Stimulated activated CD8-positive, alpha-beta memory T cell treated with anti-CD3 and anti-CD28 coated beads, Interleukin-15, amount 100 ng/mL, for 1 hour (primary cell): Measurements from ENCODE around the gene KLK7.
A peak's percentile ranks its signal among the peaks of the same experiment; 100 is the strongest.

Source experiments
- DNase-seq: peaks from one replicate; pipeline ENCODE4 v3.0.0-alpha.2; 2020; ENCODE audit warnings: low read depth

Gene KLK7

DNA sequence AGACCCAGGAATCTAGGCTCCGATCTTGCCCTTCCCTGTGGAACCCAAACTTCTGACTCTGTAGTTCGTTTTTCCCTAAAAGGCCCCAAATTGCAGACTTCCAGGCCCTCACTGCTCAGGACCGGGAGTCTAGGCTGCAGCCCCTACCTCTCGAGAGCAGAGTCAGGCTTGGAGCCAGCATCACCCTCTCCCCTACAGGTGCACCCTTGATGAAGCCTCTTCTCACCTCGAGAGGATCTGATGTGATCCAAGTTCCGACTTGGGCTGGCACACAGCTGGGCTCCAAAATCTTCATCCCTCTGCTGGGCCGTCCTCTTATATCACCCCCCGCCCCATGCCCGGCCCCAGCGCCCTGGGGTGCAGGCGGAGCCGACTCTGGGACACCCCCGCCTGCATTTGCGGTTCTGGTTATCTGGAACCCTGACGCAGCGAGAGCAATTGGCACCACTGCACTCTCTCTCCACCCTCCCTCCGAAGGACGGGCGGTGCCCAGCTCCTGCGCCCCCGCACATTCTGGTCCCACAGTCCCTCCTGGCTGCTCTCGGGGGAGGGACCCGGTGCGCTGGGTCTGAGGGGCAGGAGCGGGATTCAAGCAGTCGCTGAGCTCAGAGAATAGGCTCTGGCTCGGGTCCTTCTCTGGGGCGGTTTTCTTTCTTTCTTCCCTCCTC lies at the start of gene KLK7:
KLK7 (minus strand) TSS at position 293 of the 668 bp plus-strand sequence. CDS start 1,518 bp downstream, outside the sequence.
- no peak for DNase-seq

DNA sequence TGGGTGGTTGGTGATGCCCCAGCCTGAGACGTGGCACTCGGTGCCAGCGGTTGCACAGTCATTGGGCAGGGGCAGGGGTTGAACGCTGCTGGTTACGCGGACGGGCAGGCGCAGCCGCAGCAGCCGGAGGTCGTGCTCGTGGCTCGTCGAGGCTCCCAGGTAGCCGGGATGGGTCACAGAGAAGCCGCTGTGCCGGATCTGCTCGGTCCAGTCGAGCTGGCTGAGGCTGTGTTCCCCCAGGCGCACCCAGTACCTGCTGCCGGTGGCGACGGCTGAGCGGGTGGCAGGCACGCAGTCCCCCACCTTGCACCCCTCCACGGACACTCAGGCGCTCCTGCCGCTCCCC lies 48.1 kb upstream of the KLK7 start:
- DNase-seq = no peak

DNA sequence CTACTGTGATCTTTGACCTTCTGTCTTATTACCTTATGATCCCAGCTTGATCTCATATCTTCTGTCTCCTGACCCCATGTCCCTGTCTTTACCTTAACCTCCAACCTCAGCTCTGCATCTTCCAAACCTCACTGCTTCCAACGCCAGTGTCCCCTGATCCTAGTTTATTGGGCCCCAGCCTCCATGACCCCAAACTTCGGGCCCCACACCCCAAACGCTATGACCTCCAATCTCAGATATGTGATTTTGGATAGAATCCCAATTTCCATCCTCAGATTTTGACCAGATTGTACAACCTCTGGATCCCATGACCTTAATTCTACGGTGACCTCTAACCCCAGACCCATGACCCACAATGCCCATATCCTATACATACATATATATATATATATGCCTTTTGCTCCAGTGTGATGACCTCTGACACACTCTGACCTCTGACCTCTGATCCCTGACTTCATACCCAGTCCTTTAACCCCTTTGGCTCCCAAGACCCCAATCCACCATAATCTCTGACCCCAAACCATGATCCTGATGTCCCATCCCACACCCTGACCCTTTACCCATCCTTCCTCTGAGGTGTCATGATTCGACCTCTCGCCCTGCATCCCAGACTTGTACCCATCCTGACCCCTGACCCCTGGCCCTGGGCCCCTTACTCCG lies 47.6 kb upstream of the KLK7 start:
- DNase-seq = no peak

DNA sequence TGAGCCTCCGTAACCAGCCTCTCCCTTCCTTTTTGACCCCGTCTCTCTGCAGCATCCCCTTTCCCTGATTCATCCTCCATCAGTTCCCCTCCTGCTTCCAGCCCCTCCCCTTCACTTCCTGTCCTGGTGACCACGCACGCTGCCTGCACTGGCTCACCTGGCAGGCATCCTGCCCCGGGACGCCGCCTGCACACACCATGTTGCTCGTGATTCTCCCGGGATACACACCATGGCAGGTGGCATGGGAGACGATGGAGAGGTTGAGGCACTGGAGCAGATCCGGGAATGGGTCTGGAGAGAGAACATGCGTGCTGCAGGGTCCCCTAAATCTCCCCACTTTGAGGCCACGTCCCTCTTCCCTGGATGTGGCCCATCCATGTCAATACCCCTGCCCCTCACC lies 46.9 kb upstream of the KLK7 start:
- no peak for DNase-seq

DNA sequence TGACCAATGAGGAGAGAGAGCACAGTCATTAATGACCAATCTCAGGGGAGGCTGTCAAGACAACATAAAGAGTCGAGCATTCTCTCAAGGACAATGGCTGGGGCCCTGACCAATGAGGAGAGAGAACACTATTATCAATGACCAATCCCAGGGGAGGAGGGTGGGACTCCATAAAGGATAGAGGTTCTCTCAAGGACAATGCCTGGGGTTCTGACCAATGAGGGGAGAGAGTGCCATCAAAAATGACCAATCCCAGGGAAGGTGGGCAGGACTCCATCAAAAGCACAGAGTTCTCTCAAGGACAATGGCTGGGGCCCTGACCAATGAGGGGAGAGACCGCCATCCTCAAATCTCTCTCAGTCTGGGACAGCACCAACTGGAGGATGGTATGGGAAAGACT lies 46.0 kb upstream of the KLK7 start:
- no peak for DNase-seq

DNA sequence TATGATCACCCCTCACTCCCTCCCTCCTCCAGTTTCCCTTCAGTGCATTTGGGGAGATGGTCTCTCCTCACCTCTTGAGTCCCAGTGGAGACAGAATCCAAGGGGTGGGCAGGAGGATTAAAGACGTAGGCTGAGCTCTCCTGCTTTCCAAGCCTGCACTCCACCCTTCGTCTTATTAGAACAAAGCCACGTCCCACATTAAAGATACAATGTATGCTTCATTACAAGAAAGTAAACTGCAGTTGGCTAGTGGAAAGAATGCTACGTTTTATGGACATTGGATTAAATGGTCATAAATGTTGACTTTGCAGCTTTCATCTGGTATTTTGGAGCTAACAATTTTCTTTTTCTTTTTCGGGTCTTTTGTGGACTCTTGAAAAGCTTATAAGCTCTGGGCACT lies 44.2 kb upstream of the KLK7 start:
- no peak for DNase-seq

DNA sequence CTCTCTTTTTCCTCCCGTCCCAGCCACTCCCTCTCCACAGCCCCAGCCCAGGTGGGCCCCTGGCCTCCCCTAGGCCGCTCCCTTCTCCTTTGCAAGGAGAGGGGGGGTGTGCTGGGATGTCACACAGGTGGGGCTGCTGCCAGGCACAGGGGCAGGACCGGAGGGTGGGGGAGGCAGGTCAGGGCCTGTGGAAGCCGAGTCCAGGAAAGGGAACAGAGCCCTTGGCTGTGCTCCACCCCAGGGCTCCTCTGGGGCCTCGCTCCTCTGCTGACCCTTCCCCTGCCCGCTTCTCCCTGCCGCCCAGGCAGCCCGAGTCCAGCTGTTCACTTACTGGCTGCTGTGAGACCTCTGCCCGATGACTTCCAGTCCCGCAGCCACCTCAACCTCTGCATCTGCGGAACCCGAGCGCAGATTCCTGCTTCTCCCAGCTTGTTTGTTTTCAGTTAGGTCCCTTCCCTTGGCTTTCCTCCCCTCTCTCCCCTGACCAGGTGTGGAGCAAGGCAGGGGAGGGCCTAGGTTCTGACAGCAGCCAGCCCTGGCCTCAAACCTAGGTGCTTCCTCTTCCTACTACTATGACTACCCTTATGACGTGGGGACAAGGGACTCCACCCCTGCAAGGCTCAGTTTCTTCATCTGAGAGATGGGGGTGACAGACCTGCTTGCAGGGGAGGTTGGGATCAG lies 43.5 kb upstream of the KLK7 start:
- DNase-seq = no peak

DNA sequence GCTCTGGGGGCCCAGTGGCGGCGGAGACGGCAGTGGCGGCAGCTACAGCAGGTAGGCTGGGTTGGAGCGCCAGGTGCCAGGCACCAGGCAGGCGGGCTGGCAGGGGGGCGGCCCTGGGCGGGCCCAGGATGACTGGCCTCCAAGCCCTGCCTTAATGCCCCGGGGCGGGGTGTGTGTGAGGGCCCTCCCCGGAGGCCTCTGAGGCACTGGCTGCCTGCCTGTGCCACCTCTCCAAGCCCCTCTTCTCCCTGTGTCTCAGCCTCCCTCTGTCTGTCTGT lies 42.8 kb upstream of the KLK7 start, which contains the start of gene KLK11:
KLK11 (minus strand) TSS at position 63 of the 278 bp plus-strand sequence. CDS start 985 bp downstream, outside the sequence.
- no peak for DNase-seq

DNA sequence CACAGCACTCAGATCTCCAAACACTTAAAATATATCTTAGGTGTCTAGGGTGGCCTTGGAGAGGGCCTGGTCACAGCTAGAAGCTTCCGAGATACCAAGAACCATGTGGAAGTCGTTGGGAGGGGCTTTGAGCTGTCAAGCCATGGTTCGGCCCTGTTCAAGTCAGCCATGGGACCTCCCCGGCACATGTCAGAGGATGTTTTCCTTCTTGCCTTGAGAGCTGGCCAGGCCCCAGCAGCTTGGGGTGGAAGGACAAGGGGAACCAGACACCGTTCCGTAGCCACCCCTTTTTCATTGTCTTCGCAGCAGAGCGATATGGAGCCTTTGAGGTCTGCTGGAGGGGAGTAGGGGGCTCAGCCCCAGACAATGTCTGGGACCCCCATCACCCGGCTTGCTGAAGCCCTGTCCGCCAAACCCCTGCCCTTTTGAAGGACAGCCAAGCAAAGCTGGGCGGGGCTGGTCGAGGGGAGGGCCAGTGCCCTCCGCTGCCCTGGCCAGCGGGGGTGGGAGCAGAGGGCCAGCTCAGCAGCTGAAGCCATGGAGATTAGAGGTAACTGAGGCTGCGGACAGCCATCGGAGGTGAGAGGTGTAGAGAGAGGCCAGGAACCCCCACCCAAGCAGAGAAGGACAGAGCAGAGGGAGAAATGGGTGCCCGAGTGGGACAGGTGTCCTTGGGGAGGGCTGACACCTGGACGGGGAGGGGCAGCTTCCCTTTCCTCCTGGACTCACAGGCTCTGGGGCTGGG lies 42.3 kb upstream of the KLK7 start:
- DNase-seq = no peak

DNA sequence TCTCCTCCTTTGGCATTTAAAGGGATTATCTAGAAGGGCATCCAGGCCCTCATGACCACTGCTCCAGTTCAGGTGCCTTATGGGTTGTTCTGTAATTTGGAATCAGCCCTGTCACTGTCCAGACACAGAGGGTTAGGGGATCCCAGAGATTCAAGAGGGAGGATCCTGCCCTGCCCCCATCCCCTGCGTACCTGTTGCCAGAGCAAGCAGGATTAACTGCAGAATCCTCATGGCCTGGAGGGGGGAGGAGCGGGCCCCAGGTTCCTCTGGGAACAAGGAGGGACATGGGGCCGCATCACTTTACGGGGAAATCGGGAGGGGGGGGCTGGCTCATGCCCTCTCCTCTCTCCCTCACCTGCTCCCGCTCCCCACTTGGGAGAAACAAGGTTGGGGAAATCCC lies 41.7 kb upstream of the KLK7 start:
- no peak for DNase-seq

DNA sequence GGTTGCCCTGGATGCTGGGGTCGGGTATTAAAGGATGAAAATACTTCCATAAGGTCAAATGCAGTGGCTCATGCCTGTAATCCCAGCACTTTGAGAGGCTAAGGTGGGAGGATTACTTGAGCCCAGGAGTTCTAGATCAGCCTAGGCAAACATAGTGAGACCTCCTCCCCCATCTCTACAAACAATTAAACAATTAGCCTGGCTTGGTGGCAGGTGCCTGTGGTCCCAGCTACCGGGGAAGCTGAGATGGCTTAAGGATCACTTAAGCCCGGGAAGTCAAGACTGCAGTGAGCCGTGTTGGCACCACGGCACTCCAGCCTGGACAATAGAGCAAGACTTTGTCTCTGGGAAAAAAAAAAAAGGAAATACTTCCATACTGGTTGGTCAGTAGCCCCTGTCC lies 41.2 kb upstream of the KLK7 start:
- no peak for DNase-seq

DNA sequence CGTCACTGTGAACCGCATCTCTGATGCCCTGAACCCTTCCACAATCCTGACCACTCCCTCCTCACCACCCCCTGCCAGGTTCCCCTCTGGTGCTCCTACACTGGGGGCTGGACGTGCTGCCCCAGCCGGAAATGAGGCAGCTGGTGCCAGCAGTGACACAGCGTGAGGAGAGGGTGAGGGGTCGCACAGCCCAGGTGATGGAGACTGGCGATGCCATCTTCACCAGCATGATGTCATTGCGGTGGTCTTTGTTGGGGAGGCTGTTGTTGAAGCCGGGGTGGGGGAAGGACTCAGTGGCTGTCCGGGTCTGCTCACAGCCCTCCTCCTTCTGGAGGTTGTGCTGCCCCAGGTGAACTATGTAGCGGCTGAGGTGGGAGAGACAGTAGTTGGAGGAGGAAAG lies 40.2 kb upstream of the KLK7 start:
- no peak for DNase-seq

DNA sequence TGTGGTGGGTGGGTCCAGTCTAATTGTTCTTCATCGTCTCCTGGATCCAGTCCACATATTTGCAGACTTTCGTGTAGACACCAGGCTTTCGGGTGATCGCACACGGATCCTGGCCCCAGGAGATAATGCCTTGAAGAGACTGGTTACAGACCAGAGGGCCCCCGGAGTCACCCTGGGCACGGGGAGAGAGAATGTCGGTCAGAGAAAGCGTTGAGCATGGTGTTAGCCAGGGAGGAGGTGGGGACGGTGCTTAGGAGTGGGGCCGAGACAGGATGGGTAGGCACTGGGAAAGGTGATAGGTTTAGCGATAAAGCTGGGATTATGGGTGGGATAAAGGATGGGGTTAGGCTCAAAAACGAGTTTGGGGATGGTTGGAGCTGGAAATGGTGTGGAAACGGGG lies 38.8 kb upstream of the KLK7 start:
- DNase-seq = no peak

DNA sequence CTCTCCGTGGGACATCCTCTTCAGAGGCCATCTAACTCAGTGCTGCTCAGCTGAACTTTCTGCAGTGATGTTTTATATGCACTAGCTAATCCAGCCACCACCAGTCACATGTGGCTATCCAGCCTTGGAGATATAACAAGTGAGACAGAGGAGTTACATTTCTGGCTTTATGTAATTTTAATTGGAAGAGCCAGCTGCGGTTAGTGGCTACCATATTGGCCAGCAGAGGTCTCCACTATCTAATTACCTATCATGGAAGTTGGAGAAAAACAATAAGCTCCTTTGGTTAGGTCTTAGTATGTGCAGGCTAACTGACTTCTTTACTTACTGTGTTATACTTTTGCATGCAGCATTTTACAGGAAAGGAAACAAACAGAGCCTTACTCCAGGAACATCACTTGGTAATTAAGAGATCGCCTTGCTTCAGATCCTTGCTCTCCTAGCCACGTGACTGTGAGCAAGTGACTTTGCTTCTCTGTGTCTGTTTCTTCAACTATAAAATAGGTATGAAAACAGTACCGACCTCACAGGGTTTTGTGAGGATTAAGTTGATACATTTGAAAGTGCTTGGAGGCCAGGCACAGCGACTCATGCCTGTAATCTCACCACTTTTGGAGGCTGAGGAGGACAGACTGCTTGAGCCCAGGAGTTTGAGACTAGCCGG lies 37.4 kb upstream of the KLK7 start:
- no peak for DNase-seq

DNA sequence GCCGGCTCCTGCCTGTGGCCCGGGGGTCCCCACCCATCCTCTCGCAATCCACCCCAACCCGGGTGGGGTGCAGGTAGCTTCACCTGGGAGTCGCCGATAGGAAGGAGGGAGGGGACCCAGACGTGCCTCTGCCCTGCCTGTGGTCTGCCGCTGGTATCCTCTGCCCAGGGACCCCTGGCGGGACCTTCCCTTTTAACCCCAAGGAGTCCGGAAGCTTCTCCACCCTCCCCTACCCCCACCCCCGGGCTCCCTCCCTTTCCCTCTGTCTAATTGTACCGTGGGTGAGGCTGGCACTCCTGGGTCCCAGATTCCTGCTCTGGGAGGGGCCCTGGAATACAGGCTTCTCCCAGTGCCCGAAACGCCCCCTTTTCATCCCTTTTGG lies 35.8 kb upstream of the KLK7 start, which contains the start of gene KLK10:
KLK10 (minus strand) TSS at position 166 of the 382 bp plus-strand sequence. CDS start 579 bp downstream, outside the sequence.
- no peak for DNase-seq

DNA sequence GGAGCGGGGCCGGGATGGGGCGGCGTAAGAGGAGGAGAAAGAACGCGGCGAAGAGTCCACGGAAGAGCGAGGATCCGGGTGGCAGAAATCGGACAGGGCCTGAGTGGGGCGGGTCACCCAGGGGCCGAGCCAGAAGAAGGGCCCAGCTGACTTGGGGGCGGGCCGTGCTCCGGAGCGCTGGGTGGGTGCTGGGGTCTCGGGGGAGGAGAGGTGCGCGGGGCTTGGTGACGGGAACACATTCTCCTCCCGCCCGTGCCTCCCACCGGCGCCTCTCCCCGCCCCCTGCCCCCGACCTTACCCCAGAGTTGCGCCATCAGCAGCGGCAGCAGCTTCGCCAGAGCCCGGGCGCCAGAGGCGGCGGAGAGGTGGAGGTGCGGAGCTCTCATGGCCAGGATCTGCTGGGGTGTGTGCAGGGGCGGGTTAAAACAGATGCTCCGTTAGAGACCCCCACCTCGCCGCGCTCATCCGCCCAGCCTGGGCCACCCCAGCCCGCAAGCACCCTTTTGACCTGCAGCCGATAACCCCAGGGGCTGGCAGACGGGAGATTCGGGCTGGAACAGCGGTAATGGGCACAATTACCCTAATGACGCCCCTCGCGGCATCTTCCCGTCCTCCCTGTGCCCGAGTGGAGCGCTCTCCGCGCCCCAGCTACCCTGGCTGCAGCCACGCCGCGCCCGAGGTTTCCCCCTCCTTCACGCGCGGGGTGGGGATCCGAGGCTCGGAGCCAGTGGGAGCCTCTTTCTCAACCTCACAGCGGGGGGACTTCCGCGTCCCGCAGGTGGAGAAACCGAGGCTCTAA lies 35.2 kb upstream of the KLK7 start:
- DNase-seq = no peak

DNA sequence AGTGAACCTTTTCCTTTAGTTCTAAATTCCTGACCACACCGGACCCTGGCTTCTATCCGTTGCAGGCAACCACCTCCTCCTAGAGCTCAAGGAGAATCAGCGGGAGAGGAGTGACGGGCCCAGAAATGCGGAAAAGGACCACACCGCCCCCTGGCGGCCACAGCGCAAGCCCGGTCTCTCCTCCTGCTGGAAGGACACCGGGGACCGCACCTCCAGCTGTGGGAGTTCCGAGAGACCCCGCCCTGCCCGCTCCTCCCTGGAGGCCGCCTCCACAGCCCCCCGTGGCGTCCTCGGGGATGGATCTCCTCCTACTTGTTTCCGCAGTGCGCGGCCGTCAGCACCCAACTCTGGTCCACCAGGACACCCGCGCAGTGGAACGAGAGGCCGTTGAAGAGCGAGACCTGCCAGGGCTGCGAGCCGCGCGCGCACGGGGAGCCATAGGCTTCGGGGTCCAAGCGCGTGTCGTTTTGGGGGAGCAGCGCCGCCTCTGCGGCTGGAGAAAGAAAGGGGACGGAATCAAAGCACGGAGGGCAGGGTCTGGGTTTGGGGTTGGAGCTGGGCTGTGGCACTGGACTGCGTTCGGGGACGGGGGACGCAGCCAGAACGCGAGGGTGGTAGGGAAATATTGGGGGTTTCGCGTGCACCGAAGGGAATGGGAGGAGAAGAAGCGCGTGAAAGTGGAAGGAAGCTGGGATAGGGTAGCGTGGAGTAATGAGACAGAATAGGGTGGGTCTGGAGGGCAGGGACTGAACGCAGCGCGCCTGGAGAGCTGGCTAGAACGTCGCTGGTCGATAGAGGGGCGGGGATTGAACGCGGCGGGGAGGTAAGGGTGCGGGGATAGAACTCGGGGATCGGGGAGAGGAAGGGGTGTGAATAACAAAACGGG lies 33.3 kb upstream of the KLK7 start:
- DNase-seq = peak; percentile 36

DNA sequence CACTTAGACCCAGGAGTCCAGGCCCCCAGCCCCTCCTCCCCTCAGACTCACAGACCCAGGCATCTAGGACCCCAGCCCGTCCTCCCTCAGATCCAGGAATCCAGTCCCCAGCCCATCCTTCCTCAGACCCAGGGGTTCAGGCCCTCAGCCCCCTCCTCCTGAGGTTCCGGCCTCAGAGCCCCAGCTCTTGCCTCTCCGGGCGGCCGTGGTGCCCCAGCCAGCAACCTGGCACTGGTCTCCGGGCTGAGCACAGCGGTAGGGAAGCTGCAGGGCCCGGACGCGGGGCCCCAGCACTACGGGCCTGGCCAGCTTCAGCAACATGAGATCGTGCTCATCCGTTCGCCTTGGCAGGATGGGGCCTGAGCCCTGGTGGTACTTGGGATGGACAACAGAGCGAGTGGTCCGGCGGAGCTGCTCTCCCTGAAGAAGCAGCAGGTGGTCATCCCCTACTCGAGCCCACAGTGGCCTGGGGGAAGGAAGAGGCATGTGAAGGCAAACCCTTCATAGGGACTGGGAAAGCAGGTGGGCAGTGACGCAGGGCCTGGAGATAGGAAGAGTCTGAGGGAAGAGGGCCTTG lies 32.1 kb upstream of the KLK7 start:
- no peak for DNase-seq

DNA sequence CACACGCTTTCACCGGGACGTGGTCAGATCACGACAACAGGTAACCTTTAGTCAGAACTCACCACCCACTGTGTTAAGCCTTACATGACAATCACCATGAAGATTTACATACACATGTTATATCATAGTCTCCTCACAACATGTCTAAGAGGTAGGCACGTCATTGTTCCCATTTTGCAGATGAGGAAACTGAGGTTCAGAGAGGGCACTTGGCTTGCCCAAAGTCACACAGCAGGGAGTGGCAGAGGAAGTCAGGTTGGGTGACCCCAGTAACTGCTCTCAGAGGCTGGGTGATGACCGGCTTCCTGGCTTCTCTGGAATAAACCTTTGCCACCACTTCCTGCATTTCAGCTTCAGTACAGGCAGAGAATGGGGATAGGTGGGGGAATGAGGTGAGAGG lies 30.5 kb upstream of the KLK7 start:
- DNase-seq = no peak

DNA sequence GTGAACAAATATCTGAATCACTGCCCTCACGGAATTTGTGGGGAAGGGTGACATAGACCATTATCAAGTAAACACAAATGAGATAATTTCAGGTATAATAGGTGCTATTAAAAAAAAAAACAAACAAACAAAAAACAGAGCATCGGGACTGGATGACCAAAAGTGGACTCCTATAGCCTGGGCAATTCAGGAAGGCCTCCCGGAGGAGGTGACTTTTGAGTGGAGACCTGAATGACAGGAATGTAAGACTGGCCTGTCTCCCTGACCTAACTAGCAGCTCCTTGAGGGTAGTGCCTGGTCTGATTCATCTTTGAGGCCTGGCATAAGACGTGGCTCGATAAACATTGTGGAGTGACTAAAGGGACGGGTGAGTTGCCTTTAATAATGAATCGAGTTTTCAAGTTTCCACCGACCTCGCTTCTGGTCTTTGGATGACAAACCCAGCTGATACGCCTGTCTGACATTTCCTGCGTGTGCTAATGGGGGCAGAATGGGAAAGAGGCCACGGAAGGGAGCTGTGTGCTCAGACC lies 29.0 kb upstream of the KLK7 start:
- DNase-seq = no peak
